Measurements from ENCODE around the gene HP.
"Not testable (repeated sequence)": the region's sequence is repeated elsewhere in the genome, so short reads cannot be mapped to it uniquely, and the experiment has no call there.

The HP gene

GRCh38 chr16:72043539-72043938 lies 10.8 kb upstream of the HP start:
- no peak for DNase-seq (ENCODE audit: low read depth in 2 of 2)

- no peak for DNase-seq (ENCODE audit: low read depth in 2 of 2)
Observed at GRCh38 chr16:72044296-72044695, 10.0 kb upstream of the HP start.

- no peak for DNase-seq (ENCODE audit: low read depth in 2 of 2)
Observed at GRCh38 chr16:72044825-72045359, 9.4 kb upstream of the HP start.

GRCh38 chr16:72049110-72049509 lies 5.2 kb upstream of the HP start:
- DNase-seq (ENCODE audit: low read depth in 2 of 2), result no peak

DNA sequence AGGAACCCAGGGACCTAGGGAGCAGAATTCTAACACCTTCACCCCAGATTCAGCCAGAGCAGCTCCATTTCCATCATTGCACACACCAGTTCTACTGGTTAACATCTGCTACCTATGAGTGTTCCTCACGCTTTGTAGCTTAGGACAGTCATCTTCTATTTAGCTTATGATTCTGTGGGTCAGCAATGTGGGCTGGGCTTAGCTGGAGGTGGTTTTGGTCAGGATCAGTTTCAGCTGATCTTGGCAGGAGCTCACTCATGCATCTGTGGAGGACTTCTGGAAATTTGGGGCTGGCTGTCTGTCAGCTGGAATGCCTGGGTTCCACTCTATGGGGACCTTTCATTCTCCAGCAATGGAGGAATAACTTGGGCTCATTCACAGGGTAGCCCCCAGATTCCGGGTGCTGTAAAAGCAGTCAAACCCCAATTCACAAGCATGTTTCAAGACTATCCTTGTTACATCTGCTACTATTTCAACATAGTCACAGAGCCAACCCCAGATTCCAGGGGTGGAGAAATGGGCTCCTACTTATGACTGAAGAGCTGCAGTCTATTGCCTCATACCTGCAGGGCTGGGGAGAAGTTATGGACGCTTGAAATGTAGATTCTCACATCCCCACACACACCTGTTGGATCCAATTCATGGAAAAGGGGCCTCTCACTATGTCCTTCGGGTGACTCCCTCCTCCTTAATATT lies 3.4 kb upstream of the HP start:
- no peak for DNase-seq (ENCODE audit: low read depth in 2 of 2)

GRCh38 chr16:72051818-72052217 lies 2.5 kb upstream of the HP start:
- DNase-seq (ENCODE audit: low read depth in 2 of 2), result no peak

DNA sequence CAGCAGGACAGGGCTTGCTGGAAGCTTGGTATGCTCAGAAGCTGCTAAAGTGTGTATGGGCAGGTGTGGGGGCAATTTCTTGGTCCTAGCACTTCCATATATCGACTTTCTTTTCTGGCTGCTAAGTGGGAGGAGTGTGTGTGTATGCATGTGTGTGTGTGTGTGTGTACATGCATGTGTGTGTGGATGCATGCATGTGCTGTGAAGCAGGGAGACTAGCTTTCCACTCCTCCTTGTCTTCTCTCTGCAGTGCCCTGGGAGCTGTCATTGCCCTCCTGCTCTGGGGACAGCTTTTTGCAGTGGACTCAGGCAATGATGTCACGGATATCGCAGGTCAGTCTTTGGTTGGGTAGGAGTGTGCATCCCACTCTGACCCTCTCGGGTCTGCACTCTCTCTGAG lies 1.6 kb downstream of the HP start:
- no peak for DNase-seq (ENCODE audit: low read depth in 2 of 2)

DNA sequence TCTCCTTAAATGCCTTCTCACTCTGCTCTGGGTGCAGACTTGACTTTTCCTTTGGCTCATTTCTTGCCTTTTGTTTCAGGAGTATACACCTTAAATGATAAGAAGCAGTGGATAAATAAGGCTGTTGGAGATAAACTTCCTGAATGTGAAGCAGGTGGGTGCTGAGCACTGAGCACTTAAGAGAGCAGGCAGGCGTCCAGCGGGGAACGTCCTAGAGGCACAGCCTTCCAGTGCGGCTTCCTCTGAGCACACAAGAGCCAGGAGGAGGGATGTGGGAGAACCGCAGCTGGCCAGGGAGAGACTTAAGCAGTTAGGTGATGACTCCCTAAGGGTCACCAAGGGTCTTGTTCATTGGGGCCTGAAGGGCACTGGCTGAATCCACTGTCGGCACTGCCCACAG lies 3.0 kb downstream of the HP start:
- DNase-seq (ENCODE audit: low read depth in 2 of 2), result not testable (repeated sequence)

DNA sequence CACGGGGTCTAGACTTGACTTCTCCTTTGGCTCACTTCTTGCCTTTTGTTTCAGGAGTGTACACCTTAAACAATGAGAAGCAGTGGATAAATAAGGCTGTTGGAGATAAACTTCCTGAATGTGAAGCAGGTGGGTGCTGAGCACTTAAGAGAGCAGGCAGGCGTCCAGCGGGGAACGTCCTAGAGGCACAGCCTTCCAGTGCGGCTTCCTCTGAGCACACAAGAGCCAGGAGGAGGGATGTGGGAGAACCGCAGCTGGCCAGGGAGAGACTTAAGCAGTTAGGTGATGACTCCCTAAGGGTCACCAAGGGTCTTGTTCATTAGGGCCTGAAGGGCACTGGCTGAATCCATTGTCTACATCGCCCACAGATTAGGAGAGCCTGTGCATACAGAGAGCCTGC lies 4.8 kb downstream of the HP start:
- DNase-seq (ENCODE audit: low read depth in 2 of 2), result not testable (repeated sequence)

DNA sequence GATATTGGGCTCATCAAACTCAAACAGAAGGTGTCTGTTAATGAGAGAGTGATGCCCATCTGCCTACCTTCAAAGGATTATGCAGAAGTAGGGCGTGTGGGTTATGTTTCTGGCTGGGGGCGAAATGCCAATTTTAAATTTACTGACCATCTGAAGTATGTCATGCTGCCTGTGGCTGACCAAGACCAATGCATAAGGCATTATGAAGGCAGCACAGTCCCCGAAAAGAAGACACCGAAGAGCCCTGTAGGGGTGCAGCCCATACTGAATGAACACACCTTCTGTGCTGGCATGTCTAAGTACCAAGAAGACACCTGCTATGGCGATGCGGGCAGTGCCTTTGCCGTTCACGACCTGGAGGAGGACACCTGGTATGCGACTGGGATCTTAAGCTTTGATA lies 6.1 kb downstream of the HP start:
- DNase-seq (ENCODE audit: low read depth in 2 of 2), result no peak

- DNase-seq (ENCODE audit: low read depth in 2 of 2), result no peak
Observed at GRCh38 chr16:72061564-72061963, 7.3 kb downstream of the HP start.

GRCh38 chr16:72064361-72064894 lies 10.1 kb downstream of the HP start:
- no peak for DNase-seq (ENCODE audit: low read depth in 2 of 2)

DNA sequence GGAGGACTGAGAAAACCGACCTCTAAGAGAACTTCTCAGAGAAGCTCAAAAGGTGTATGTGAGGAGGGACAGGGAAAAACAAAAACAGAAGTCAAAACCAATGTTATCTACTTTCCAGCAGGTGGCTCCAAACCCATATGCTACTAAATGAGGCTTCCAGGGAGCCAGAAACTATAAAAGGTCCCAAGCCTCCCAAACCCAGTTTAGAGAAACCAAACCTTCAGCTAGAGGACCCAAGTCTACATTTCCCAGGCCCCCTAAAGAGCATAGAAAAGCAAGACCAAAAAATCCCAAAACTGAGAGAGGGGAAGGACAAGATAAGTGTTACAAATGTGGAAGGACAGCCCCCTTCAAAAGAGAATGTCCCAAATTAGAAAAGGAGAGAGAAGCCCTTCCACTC lies 12.4 kb downstream of the HP start:
- no peak for DNase-seq (ENCODE audit: low read depth in 2 of 2)

DNA sequence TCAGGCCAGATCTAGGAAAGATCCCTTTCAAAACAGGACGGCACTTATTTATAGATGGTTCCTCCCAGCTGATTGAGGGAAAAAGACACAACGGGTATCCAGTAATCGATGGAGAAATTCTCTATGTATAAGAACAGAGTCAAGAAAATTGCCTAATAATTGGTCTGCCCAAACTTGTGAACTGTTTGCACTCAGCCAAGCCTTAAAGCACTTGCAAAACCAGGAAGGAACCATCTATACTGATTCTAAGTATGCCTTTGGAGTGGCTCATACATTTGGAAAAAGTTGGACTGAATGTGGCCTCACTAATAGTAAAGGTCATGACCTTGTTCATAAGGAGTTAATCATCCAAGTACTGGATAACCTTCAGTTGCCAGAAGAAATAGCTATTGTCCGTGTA lies 14.6 kb downstream of the HP start:
- DNase-seq (ENCODE audit: low read depth in 2 of 2), result no peak

DNA sequence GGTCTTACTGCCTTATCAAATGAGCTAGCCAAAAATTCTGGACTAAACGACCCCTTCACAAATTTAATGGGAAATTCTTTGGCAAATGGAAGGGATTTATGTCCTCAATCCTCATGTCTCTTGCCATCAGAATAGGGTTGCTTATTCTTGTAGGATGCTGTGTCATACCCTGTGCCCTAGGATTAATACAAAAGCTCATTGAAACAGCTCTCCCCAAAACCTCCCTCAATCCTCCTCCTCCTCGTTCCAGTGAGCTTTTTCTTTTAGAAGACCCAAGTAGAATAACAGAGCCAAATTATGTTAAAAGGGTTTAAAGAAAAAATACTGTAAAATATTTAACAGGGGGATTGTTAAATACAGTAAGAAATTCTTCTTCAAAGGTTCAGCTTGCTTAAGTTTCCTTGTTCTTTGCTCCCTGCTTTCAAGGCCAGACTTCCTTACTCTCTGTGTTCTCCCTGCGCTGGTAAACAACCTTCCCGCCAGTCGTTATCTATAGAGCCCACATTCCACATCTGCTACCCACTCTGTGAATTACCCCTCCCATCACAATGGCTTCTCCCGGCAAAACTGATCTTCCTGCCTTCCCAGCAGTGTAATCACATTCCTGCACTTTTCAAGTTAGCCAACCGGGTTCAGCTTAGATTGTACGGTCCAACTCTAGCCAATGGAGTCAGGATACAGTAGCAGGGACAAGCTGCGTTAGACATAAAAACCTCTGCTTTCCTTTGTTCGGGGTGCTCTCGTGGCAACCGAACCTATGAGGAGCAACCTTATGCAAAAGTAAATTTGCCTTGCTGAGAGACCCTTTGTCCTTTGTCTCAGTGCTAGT lies 18.4 kb downstream of the HP start:
- DNase-seq (ENCODE audit: low read depth in 2 of 2), result no peak

DNA sequence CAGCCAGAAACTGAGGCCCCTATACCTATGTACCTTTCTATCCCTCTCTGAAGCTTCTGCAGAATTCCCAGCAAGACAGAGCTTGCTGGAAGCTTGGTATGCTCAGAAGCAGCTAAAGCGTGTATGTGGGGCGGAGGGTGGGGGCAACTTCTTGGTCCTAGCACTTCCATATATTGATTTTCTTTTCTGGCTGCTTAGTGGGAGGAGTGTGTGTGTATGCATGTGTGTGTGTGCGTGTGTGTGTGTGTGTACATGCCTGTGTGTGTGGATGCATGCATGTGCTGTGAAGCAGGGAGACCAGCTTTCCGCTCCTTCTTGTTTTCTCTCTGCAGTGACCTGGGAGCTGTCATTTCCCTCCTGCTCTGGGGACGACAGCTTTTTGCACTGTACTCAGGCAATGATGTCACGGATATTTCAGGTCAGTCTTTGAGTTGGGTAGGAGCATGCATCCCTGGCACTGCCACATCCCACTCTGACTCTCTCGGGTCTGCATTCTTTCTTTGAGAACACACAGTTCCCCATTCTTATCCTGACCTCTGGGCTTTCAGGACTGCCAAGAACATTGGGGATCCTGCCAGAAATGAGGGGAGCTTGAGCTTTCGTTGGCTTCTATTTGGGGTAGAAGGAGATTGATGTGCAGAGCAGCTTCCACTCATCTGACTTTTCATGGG lies 19.4 kb downstream of the HP start:
- no peak for DNase-seq (ENCODE audit: low read depth in 2 of 2)

- not testable (repeated sequence) for DNase-seq (ENCODE audit: low read depth in 2 of 2)
Observed at GRCh38 chr16:72075067-72075466, 20.8 kb downstream of the HP start.

DNA sequence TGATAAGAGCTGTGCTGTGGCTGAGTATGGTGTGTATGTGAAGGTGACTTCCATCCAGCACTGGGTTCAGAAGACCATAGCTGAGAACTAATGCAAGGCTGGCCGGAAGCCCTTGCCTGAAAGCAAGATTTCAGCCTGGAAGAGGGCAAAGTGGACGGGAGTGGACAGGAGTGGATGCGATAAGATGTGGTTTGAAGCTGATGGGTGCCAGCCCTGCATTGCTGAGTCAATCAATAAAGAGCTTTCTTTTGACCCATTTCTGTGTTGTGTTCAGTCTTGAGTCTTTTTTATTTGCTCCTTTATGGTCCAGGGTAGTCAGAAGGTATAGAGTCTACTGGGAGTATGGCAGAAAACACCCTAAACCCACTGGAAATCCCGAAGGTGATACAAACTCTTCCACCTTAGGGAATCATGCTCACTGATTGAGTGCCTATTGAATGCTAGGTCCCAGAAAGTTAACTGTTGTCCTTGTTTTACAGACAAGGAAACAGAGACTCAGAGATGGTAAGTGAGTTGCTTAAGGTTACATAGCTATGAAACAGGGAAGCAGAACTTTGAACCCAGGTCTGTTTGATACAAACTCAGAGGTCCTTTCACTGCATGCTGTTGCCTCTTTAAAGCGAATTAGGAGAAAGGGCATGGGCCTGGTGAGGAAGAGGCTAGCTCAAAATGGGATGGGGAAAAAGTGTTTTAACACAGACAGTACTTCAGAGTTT lies 22.8 kb downstream of the HP start:
- DNase-seq (ENCODE audit: low read depth in 2 of 2), result not testable (repeated sequence)

- DNase-seq (ENCODE audit: low read depth in 2 of 2), result no peak
Observed at GRCh38 chr16:72083778-72084404, 29.6 kb downstream of the HP start.

GRCh38 chr16:72084445-72084844 lies 30.1 kb downstream of the HP start:
- no peak for DNase-seq (ENCODE audit: low read depth in 2 of 2)

DNA sequence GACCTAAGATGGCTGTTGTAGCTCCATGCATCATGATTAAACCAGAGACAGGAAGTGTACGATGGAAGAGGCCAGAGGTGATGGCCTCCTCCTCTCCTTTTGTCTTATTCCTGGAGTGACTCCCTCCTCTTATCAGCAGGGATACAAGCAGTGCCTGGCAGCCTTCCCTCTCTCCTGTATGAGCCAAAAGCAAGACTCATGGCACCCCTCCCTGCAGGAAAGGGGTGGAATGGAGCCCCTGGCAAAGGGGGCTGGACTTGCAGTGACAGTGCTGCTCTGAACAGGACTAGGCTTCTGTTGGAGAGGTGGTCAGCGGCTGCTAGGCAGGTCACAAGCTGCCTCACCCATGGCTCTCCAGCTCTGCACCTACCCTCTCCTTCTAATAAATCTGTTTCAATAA lies 30.7 kb downstream of the HP start:
- no peak for DNase-seq (ENCODE audit: low read depth in 2 of 2)
